SK-N-SH (cell line): ENCODE results near the gene SH2B2. TPM values are rescaled to one million over a fixed set of nuclear protein-coding genes. Genes with fewer than 3 reads are reported as not detected.
A peak's percentile ranks its signal among the peaks of the same experiment; 100 is the strongest.

ENCODE experiments used
- CTCF ChIA-PET: fragments of 300-600, 350-600 bp; formaldehyde crosslinking; extraction: SDS; loops from one replicate; lab custom pipeline; 2021; lab: Yijun Ruan, JAX
- POLR2A ChIA-PET: fragments of 350-600 bp; sonication (Branson Sonifier 250); formaldehyde crosslinking; extraction: SDS; loops from one replicate; lab custom pipeline; 2020; ENCODE audit warnings: antibody characterized with exemption, inconsistent platforms; lab: Yijun Ruan, JAX
- DNase-seq: peaks from one replicate; pipeline ENCODE4 v3.0.0; 2012
- H2AFZ ChIP-seq: fragments of 200-600 bp; sonication (generic); 2 replicates; pipeline ENCODE4 v1.8.1; 2016; ENCODE audit warnings: antibody characterized with exemption, mild to moderate bottlenecking, low read depth
- H3F3A ChIP-seq: fragments of 200-600 bp; sonication (generic); replicated peaks from 2 replicates; pipeline ENCODE3; 2016; ENCODE audit warnings: antibody characterized with exemption, mild to moderate bottlenecking; ENCODE audit not compliant: insufficient read depth
- H3K27ac ChIP-seq, 2 experiments: fragments of 200-500 bp in 1 of 2; fragments of 200-600 bp in 1 of 2; sonication (Bioruptor generic) in 1 of 2; sonication (generic), shearing (Covaris generic) in 1 of 2; 2 replicates each; pipeline versions ENCODE4 v1.5.1 to v1.6.1; 2014 to 2016; ENCODE audit warnings: low read depth in 2 of 2, inconsistent platforms in 1 of 2, low read length in 1 of 2, mild to moderate bottlenecking in 1 of 2, mixed read lengths in 1 of 2
- H3K27me3 ChIP-seq: fragments of 200-600 bp; sonication (generic), shearing (Covaris generic); 2 replicates; pipeline ENCODE4 v1.6.1; 2016; ENCODE audit warnings: mixed run types; ENCODE audit not compliant: insufficient read depth
- H3K36me3 ChIP-seq, 2 experiments: fragments of 200-500 bp in 1 of 2; fragments of 200-600 bp in 1 of 2; sonication (Bioruptor generic) in 1 of 2; sonication (generic) in 1 of 2; replicated peaks in 1 of 2; 2 replicates each; pipeline versions ENCODE3 to v1.5.1; 2014 to 2016; ENCODE audit warnings: low read length in 1 of 2, mild to moderate bottlenecking in 1 of 2; ENCODE audit not compliant: insufficient read depth in 2 of 2, control insufficient read depth in 1 of 2
- H3K4me1 ChIP-seq, 2 experiments: fragments of 200-500 bp in 1 of 2; fragments of 200-600 bp in 1 of 2; sonication (Bioruptor generic) in 1 of 2; sonication (generic), shearing (Covaris generic) in 1 of 2; 2 replicates each; pipeline versions ENCODE4 v1.5.1 to v1.6.1; 2014 to 2016; ENCODE audit warnings: low read depth in 1 of 2, low read length in 1 of 2, mixed run types in 1 of 2; ENCODE audit not compliant: insufficient read depth in 2 of 2, control insufficient read depth in 1 of 2
- H3K4me2 ChIP-seq: fragments of 200-600 bp; sonication (generic), shearing (Covaris generic); 2 replicates; pipeline ENCODE4 v1.6.1; 2017; ENCODE audit warnings: mixed run types
- H3K4me3 ChIP-seq, 2 experiments: fragments of 200-500 bp in 1 of 2; fragments of 200-600 bp in 1 of 2; sonication (Bioruptor generic) in 1 of 2; sonication (generic), shearing (Covaris generic) in 1 of 2; 2 replicates each; pipeline versions ENCODE4 v1.5.1 to v1.8.1; 2014 to 2016; ENCODE audit warnings: low read depth in 2 of 2, inconsistent platforms in 1 of 2, low read length in 1 of 2, mild to moderate bottlenecking in 1 of 2, mixed read lengths in 1 of 2, moderate library complexity in 1 of 2
- H3K79me2 ChIP-seq: fragments of 200-600 bp; sonication (generic); 2 replicates; pipeline ENCODE4 v1.8.1; 2017; ENCODE audit warnings: mild to moderate bottlenecking; ENCODE audit not compliant: insufficient read depth
- H3K9ac ChIP-seq: fragments of 200-600 bp; sonication (generic); 2 replicates; pipeline ENCODE4 v1.6.1; 2017; ENCODE audit warnings: mixed run types
- H3K9me2 ChIP-seq: fragments of 200-600 bp; sonication (generic); 2 replicates; pipeline ENCODE4 v1.6.1; 2017; ENCODE audit warnings: mixed run types
- H3K9me3 ChIP-seq: fragments of 200-600 bp; sonication (generic); 2 replicates; pipeline ENCODE4 v1.6.1; 2017; ENCODE audit warnings: mixed run types, mild to moderate bottlenecking, moderate library complexity
- H4K20me1 ChIP-seq: fragments of 200-600 bp; sonication (generic); 2 replicates; pipeline ENCODE4 v1.6.1; 2017; ENCODE audit warnings: mild to moderate bottlenecking, mixed run types; ENCODE audit not compliant: insufficient read depth
- CHD2 ChIP-seq: fragments of 150-350 bp; IDR thresholded peaks from 2 replicates; pipeline ENCODE4 v1.6.1; 2018; ENCODE audit warnings: low read length; ENCODE audit not compliant: partially characterized antibody
- FOXM1 ChIP-seq: IDR thresholded peaks from 2 replicates; pipeline ENCODE4 v1.4.0; 2012; ENCODE audit warnings: low read depth, mild to moderate bottlenecking
- GABPA ChIP-seq: IDR thresholded peaks from 2 replicates; pipeline ENCODE4 v1.4.0; 2012; ENCODE audit warnings: low read depth, mild to moderate bottlenecking
- NFIC ChIP-seq: IDR thresholded peaks from 2 replicates; pipeline ENCODE4 v1.4.0; 2012; ENCODE audit warnings: borderline replicate concordance
- POLR2AphosphoS5 ChIP-seq: IDR thresholded peaks from 2 replicates; pipeline ENCODE4 v1.6.1; 2012; ENCODE audit warnings: low read depth, low read length
- RFX5 ChIP-seq: IDR thresholded peaks from 2 replicates; pipeline ENCODE4 v1.6.1; 2012; ENCODE audit warnings: mild to moderate bottlenecking, improper control_type of control experiment, low read length
- SMC3 ChIP-seq: IDR thresholded peaks from 2 replicates; pipeline ENCODE4 v1.6.1; 2012; ENCODE audit warnings: low read depth, low read length, improper control_type of control experiment
- TAF1 ChIP-seq: IDR thresholded peaks from 2 replicates; pipeline ENCODE4 v1.6.1; 2012; ENCODE audit warnings: low read depth, mild to moderate bottlenecking, low read length, moderate library complexity, borderline replicate concordance
- TCF12 ChIP-seq: IDR thresholded peaks from 2 replicates; pipeline ENCODE4 v1.4.0; 2012
- USF1 ChIP-seq: IDR thresholded peaks from 2 replicates; pipeline ENCODE4 v1.4.0; 2012; ENCODE audit warnings: low read depth, borderline replicate concordance
- ZBTB33 ChIP-seq: IDR thresholded peaks from 2 replicates; pipeline ENCODE4 v1.4.0; 2012; ENCODE audit warnings: low read depth, borderline replicate concordance
- WGBS: methylation state at CpG from one replicate; pipeline ENCODE4 v1.1.6; 2017; ENCODE audit warnings: low lambda C conversion rate; 5-methylcytosine and 5-hydroxymethylcytosine counted together
- polyA plus RNA-seq, 3 experiments: library from polyadenylated mRNA; depleted of rRNA; stranded (reverse); fragments of >200 nt; gene quantifications; 2 replicates each; pipeline ENCODE4 v1.2.3, GENCODE V29; 2012

Gene SH2B2
- polyA plus RNA-seq, 1 of the 3 experiments (the other 2 are of a cell fraction) = 4.7 TPM

GRCh38 chr7:102244601-102245000 is 42.1 kb upstream of the SH2B2 start:
- no peak for TF ChIP-seq USF1
- no peak for TF ChIP-seq FOXM1
- TF ChIP-seq TAF1 = no peak
- no peak for TF ChIP-seq POLR2AphosphoS5
- no peak for TF ChIP-seq NFIC
- ChIA-PET CTCF (interaction anchor here (0.7 to 2.1 kb wide), 6 partner anchors 8 to 702 kb away, joined by 3 to 9 read pairs (median 4); no protein-coding TSS in a partner anchor), POLR2A (no interaction called here)
- no peaks in the 10 kb centered on the region for H3K27me3 ChIP-seq
- WGBS = 93% methylated on average over 4 of the region's 4 CpGs
- no peak overlapping the region for H3K4me2 ChIP-seq
- no peaks in the 10 kb centered on the region for H3K79me2 ChIP-seq
- H4K20me1 ChIP-seq = no peaks in the 10 kb centered on the region
- H2AFZ ChIP-seq = no peak overlapping the region
- peaks cover 13 to 25% of the 10 kb centered on the region in 2 experiments for H3K36me3 ChIP-seq
- no peak overlapping the region for H3K4me3 ChIP-seq
- peak; percentile 45 for DNase-seq
- no peaks in the 10 kb centered on the region for H3K9me2 ChIP-seq
- H3K9me3 ChIP-seq = no peaks in the 10 kb centered on the region
- no peak overlapping the region for H3K27ac ChIP-seq
- H3K4me1 ChIP-seq = no peaks in the 10 kb centered on the region; a peak in 2 of 4 replicates
- no peak overlapping the region for H3K9ac ChIP-seq
- no peaks in the 10 kb centered on the region for H3F3A ChIP-seq

- Histone ChIP-seq H3K36me3 (peaks cover 7 to 12% of the 10 kb centered on the region in 2 experiments), H2AFZ (no peak overlapping the region), H3K27ac (no peak overlapping the region), H3K4me1 (peaks cover 0 to 28% of the 10 kb centered on the region in 2 experiments; a peak in 2 of 4 replicates), H3K9me3 (no peaks in the 10 kb centered on the region), H3K4me3 (no peak overlapping the region), H3K9ac (no peak overlapping the region), H3K4me2 (no peak overlapping the region), H3F3A (no peaks in the 10 kb centered on the region), H4K20me1 (no peaks in the 10 kb centered on the region), H3K9me2 (no peaks in the 10 kb centered on the region), H3K27me3 (no peaks in the 10 kb centered on the region), H3K79me2 (no peaks in the 10 kb centered on the region)
- WGBS = 97% methylated on average over 13 of the region's 14 CpGs
- ChIA-PET CTCF (interaction anchor here (0.7 to 2.4 kb wide), 5 partner anchors 11 to 26 kb away, joined by 3 to 10 read pairs (median 6); no protein-coding TSS in a partner anchor), POLR2A (no interaction called here)
- no peak for DNase-seq
- TF ChIP-seq CHD2 (no peak), TCF12 (no peak), ZBTB33 (no peak), SMC3 (no peak), TAF1 (no peak), GABPA (no peak), RFX5 (no peak), NFIC (no peak)
Measured at GRCh38 chr7:102248081-102248455, 38.6 kb upstream of the SH2B2 start.
